GM23338 (cell line): ENCODE data around the gene RELL2. TPM values are rescaled to one million over a fixed set of nuclear protein-coding genes. Genes with fewer than 3 reads are reported as not detected.

Experiments used
- EZH2phosphoT487 ChIP-seq: fragments of 200-600 bp; sonication (generic); IDR thresholded peaks from one replicate; pipeline ENCODE4 v1.8.1; 2018; ENCODE audit warnings: antibody characterized with exemption; ENCODE audit not compliant: unreplicated experiment
- NANOG ChIP-seq: IDR thresholded peaks from 2 replicates; pipeline ENCODE4 v1.6.1; 2016; ENCODE audit warnings: antibody characterized with exemption, borderline replicate concordance
- REST ChIP-seq: IDR thresholded peaks from one replicate; pipeline ENCODE4 v1.6.1; 2018; ENCODE audit warnings: antibody characterized with exemption; ENCODE audit not compliant: unreplicated experiment
- ZNF114 ChIP-seq: fragments of 250-450 bp; sonication (Bioruptor Pico); IDR thresholded peaks from 2 replicates; pipeline ENCODE4 v1.5.0; 2020; ENCODE audit warnings: mild to moderate bottlenecking, moderate library complexity
- ZNF331 ChIP-seq: fragments of 250-450 bp; sonication (Bioruptor Pico); IDR thresholded peaks from 2 replicates; pipeline ENCODE4 v1.5.0; 2020; ENCODE audit warnings: low read depth, mild to moderate bottlenecking, moderate library complexity
- ZNF462 ChIP-seq: fragments of 250-450 bp; sonication (Bioruptor Pico); IDR thresholded peaks from 2 replicates; pipeline ENCODE4 v1.5.0; 2020; ENCODE audit warnings: mild to moderate bottlenecking, moderate library complexity
- polyA plus RNA-seq: library from polyadenylated mRNA; unstranded; fragments of >200 nt; fragmentation: Nextera tagmentation; extraction: Ambion mirVana; gene quantifications from 2 replicates; pipeline ENCODE4 v1.2.1, GENCODE V29; 2016
- total RNA-seq: library from RNA; depleted of rRNA; stranded (reverse); fragments of >200 nt; shearing (Covaris generic); gene quantifications from 2 replicates; pipeline ENCODE4 v1.2.3, GENCODE V29; 2014

RELL2 gene
- total and polyA plus RNA-seq, 2 experiments from 2014 or later, result 20.4 to 30.6 TPM

GRCh38 chr5:141630570-141631140 is 6.1 kb upstream of the RELL2 start (continued):
- no peak for TF ChIP-seq ZNF462
- no peak for TF ChIP-seq NANOG
- TF ChIP-seq EZH2phosphoT487, result no peak
- no peak for TF ChIP-seq REST
- no peak for TF ChIP-seq ZNF114 (CRISPR knock-in tag)
- no peak for TF ChIP-seq ZNF331 (CRISPR knock-in tag)
